Hepatocyte (in vitro differentiated cells): ENCODE results near the gene BPHL.

Source experiments
- CTCF ChIP-seq: fragments of 200-600 bp; sonication (generic); IDR thresholded peaks from 2 replicates; pipeline ENCODE4 v1.5.1; 2016; ENCODE audit warnings: antibody characterized with exemption, mild to moderate bottlenecking; ENCODE audit not compliant: poor library complexity
- EZH2 ChIP-seq: fragments of 200-600 bp; sonication (generic); IDR thresholded peaks from 2 replicates; pipeline ENCODE4 v1.6.1; 2016; ENCODE audit warnings: antibody characterized with exemption, mild to moderate bottlenecking, borderline replicate concordance
- EZH2phosphoT487 ChIP-seq: fragments of 200-600 bp; sonication (generic); IDR thresholded peaks from one replicate; pipeline ENCODE4 v1.6.1; 2018; ENCODE audit warnings: antibody characterized with exemption, mild to moderate bottlenecking, low read depth, moderate library complexity; ENCODE audit not compliant: unreplicated experiment, severe bottlenecking

GRCh38 chr6:3076320-3076719, 42.2 kb upstream of the BPHL start:
- no peak for TF ChIP-seq CTCF
- no peak for TF ChIP-seq EZH2
- TF ChIP-seq EZH2phosphoT487 = no peak
